ENCODE measurements around the gene MRPL52.

MRPL52 gene

DNA sequence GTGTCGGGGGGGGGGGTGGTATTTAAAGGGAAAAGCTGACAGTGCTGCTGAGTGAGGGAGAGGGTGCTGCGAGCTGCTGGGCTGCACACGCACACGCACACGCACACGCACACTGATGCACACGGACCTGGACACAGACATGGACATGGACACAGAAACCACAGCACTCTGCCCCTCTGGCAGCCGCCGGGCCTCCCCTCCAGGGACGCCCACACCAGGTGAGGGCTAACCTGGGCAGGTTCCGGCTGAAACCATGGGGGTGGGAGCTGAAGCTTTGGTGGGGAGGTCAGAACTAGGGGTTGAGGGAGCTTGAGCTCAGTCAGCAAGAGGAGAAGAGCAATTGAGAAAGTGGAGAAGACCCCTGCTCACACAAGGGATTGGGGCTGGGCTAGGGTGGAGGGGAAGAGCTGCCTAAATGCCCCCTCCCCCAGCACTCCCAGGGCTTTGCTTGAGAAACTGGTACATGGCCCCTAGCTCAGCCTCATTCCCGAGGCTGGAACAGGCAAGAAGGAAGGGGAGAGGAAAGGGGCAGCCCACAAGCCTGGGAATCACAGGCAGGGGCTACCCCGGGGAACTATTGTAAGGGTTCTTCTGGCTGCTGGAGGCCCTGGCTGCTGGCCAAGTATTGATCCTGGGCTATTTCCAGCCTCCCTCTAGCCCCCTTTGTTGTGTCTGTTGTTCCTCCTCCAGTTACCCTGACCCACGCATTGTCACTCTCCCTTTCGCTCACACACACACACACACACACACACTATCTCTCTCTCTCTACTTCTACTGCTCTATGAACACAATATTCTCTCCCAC is 53.7 kb downstream of the MRPL52 start, which contains the start of gene REM2:
Gene REM2, plus strand, starts transcription at position 50 of the 804 bp plus-strand sequence. Its CDS starts 66 bp downstream, at position 116.
- DNase-seq (ENCODE audit: low spot score), result no peak

DNA sequence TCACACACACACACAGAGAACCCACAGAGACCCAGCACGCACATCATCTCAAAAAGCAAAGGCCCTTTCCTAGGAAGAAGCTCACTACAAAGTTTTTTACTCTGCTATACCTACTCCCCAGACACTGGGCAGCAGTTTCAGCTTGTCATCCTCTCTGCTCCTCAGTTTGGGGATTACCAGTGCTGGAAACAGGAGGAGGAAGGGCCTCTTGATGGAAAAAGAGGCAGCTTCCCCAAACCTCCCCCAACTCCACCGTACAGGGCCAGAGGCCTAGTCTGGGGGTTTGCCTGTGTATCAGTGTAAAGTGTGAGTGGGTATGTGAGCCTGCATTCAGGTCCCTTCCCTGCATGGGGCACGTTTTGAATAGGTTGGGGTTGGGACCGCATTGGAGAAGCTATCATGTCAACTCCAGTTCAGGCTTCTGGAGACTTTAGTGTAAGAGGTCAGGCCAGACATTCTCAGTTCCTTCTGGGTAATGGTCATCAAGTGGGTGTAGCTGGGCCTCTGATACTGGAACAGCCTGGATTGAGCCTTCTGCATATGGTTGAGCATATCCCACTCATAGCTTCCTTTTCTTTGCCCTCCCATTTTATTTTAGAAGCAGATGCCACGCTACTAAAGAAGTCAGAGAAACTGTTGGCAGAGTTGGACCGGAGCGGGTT is 54.5 kb downstream of the MRPL52 start:
- DNase-seq (ENCODE audit: low spot score), result no peak
